ENCODE results near the gene LUZP1. TPM values are rescaled to one million over a fixed set of nuclear protein-coding genes. Genes with fewer than 3 reads are reported as not detected.

The LUZP1 gene
- total and polyA plus RNA-seq, 10 donors, result 1.7 to 51.6 (median 31.6) TPM

GRCh38 chr1:23098463-23099170 is 70.0 kb downstream of the LUZP1 start:
- Histone ChIP-seq H3K27ac (peak overlapping the region in 1 of 8 donors; percentile 75), H3K9me3 (no peaks in the 10 kb centered on the region), H3K36me3 (peaks cover 0 to 17% (median 8%) of the 10 kb centered on the region in 6 donors), H3K27me3 (replicated peaks in 1 of 7) (no peaks in the 10 kb centered on the region), H3K4me3 (no peak overlapping the region), H3K4me1 (peaks cover 40 to 59% (median 53%) of the 10 kb centered on the region in 6 donors)
- WGBS, 5 donors, result 47 to 61% (median 49%) methylated on average over 12 of the region's 12 CpGs
- DNase-seq, result no peak
- intact Hi-C loops (cut with DNase I; ENCODE audit: low total_unique reads), result loop anchor here (2.0 kb wide), 1 partner anchor 86 kb away; no protein-coding TSS in a partner anchor
- TF ChIP-seq POLR2AphosphoS5 (IDR thresholded peaks at IDR 0.05), result peak in 1 of 3 donors; percentile 26
- TF ChIP-seq POLR2A (IDR thresholded peaks at IDR 0.05), result no peak
- TF ChIP-seq CTCF (IDR thresholded peaks at IDR 0.05 in 8 of 11, conservative IDR thresholded peaks at IDR 0.05 in 3 of 11), result peak; percentile 84 to 97 (median 90)

GRCh38 chr1:23097316-23097715 is 71.3 kb downstream of the LUZP1 start:
- Histone ChIP-seq H3K4me3 (no peak overlapping the region), H3K36me3 (peaks cover 3 to 30% (median 21%) of the 10 kb centered on the region in 6 donors), H3K9me3 (no peaks in the 10 kb centered on the region), H3K4me1 (peaks cover 31 to 46% (median 41%) of the 10 kb centered on the region in 6 donors), H3K27ac (no peak overlapping the region), H3K27me3 (replicated peaks in 1 of 7) (no peaks in the 10 kb centered on the region)
- intact Hi-C loops (cut with DNase I; ENCODE audit: low total_unique reads), result no loop called here
- no peak for DNase-seq
- 78 to 97% (median 91%) methylated on average over 6 of the region's 6 CpGs for WGBS, 5 donors
- no peak for TF ChIP-seq POLR2AphosphoS5 (IDR thresholded peaks at IDR 0.05)
- no peak for TF ChIP-seq POLR2A (IDR thresholded peaks at IDR 0.05)
- no peak for TF ChIP-seq CTCF (IDR thresholded peaks at IDR 0.05 in 8 of 11, conservative IDR thresholded peaks at IDR 0.05 in 3 of 11)

GRCh38 chr1:23092447-23092846 is 76.2 kb downstream of the LUZP1 start:
- no peak for TF ChIP-seq CTCF (IDR thresholded peaks at IDR 0.05 in 8 of 11, conservative IDR thresholded peaks at IDR 0.05 in 3 of 11)
- no peak for TF ChIP-seq POLR2AphosphoS5 (IDR thresholded peaks at IDR 0.05)
- TF ChIP-seq POLR2A (IDR thresholded peaks at IDR 0.05), result no peak
- H3K4me3 ChIP-seq, result no peak overlapping the region
- no peak for DNase-seq
- no peak overlapping the region for H3K27ac ChIP-seq
- H3K27me3 ChIP-seq (replicated peaks in 1 of 7), result no peaks in the 10 kb centered on the region
- WGBS, 5 donors, result 83 to 87% (median 85%) methylated on average over 12 of the region's 12 CpGs
- no peaks in the 10 kb centered on the region for H3K9me3 ChIP-seq
- H3K4me1 ChIP-seq, result no peaks in the 10 kb centered on the region
- intact Hi-C loops (cut with DNase I; ENCODE audit: low total_unique reads), result no loop called here
- peaks cover 4 to 74% (median 51%) of the 10 kb centered on the region in 6 donors for H3K36me3 ChIP-seq

GRCh38 chr1:23091545-23091944 is 77.1 kb downstream of the LUZP1 start:
- intact Hi-C loops (cut with DNase I; ENCODE audit: low total_unique reads), result no loop called here

More at GRCh38 chr1:23091545-23091944, 77.1 kb downstream of the LUZP1 start:
- Histone ChIP-seq H3K9me3 (no peaks in the 10 kb centered on the region), H3K27me3 (replicated peaks in 1 of 7) (no peaks in the 10 kb centered on the region), H3K4me1 (no peaks in the 10 kb centered on the region), H3K27ac (no peak overlapping the region), H3K36me3 (peaks cover 4 to 80% (median 60%) of the 10 kb centered on the region in 6 donors), H3K4me3 (no peak overlapping the region)
- TF ChIP-seq POLR2AphosphoS5 (IDR thresholded peaks at IDR 0.05), result no peak
- TF ChIP-seq POLR2A (IDR thresholded peaks at IDR 0.05), result no peak
- no peak for TF ChIP-seq CTCF (IDR thresholded peaks at IDR 0.05 in 8 of 11, conservative IDR thresholded peaks at IDR 0.05 in 3 of 11)
- 90 to 97% (median 94%) methylated on average over 7 of the region's 7 CpGs for WGBS, 5 donors
- no peak for DNase-seq
